HG02571 (cell line): ENCODE results near the gene WDR54.

Source experiments
- ATAC-seq: cut with Tn5 transposase; IDR thresholded peaks from one replicate; pipeline ENCODE4 v1.9.1; 2021; ENCODE audit warnings: mild to moderate bottlenecking, moderate library complexity; ENCODE audit not compliant: unreplicated experiment

Gene WDR54

DNA sequence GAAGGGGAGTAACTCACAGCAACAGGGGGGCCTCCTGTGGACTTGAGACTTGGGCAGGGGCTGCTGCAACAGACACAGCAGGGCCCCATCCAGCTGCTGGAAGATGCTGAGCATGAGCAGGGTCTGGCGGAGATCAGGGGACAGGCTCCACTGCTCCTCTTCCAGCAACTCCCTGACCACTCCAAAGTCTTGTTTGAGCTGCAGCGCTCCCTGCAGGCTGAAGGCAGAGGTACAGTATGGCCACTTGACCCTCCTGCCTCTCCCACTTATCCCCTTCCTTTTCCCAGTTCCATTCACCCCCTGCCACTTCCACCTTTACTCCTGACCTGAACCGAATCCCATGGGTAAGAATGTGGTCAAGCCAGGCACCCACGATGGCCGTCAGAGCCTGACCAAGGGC is 53.4 kb downstream of the WDR54 start:
- no peak for ATAC-seq
